Raji (cell line): ENCODE data around the gene PLEKHA7.

Experiments
- POLR2A ChIP-seq: IDR thresholded peaks from 2 replicates; pipeline ENCODE4 v1.6.1; 2011; ENCODE audit warnings: low read depth, low read length, control low read depth; ENCODE audit not compliant: insufficient read depth

Gene PLEKHA7

GRCh38 chr11:16867097-16867496 is 147.1 kb downstream of the PLEKHA7 start:
- no peak for TF ChIP-seq POLR2A

- no peak for TF ChIP-seq POLR2A
These were observed 150.8 kb downstream of the PLEKHA7 start for GRCh38 chr11:16863389-16863788.

GRCh38 chr11:16862726-16863125 is 151.5 kb downstream of the PLEKHA7 start:
- TF ChIP-seq POLR2A, result no peak

- no peak for TF ChIP-seq POLR2A
These were observed 152.4 kb downstream of the PLEKHA7 start for GRCh38 chr11:16861862-16862261.

GRCh38 chr11:16860617-16861016 is 153.6 kb downstream of the PLEKHA7 start:
- TF ChIP-seq POLR2A, result no peak

GRCh38 chr11:16859651-16860050 is 154.6 kb downstream of the PLEKHA7 start:
- no peak for TF ChIP-seq POLR2A

- TF ChIP-seq POLR2A, result no peak
These were observed 157.0 kb downstream of the PLEKHA7 start for GRCh38 chr11:16857186-16857585.

GRCh38 chr11:16856022-16856471 is 158.2 kb downstream of the PLEKHA7 start:
- TF ChIP-seq POLR2A, result no peak

- no peak for TF ChIP-seq POLR2A
These were observed 159.2 kb downstream of the PLEKHA7 start for GRCh38 chr11:16854979-16855378.

GRCh38 chr11:16853859-16854258 is 160.4 kb downstream of the PLEKHA7 start:
- no peak for TF ChIP-seq POLR2A

- no peak for TF ChIP-seq POLR2A
These were observed 160.9 kb downstream of the PLEKHA7 start for GRCh38 chr11:16853266-16853665.

GRCh38 chr11:16846305-16846704 is 167.9 kb downstream of the PLEKHA7 start:
- TF ChIP-seq POLR2A, result no peak

GRCh38 chr11:16844268-16844771 is 169.9 kb downstream of the PLEKHA7 start:
- TF ChIP-seq POLR2A, result no peak

GRCh38 chr11:16843294-16843693 is 170.9 kb downstream of the PLEKHA7 start:
- no peak for TF ChIP-seq POLR2A

GRCh38 chr11:16841984-16842383 is 172.2 kb downstream of the PLEKHA7 start:
- no peak for TF ChIP-seq POLR2A

- TF ChIP-seq POLR2A, result no peak
These were observed 172.7 kb downstream of the PLEKHA7 start for GRCh38 chr11:16841481-16841880.

GRCh38 chr11:16840951-16841350 is 173.3 kb downstream of the PLEKHA7 start:
- TF ChIP-seq POLR2A, result no peak

- TF ChIP-seq POLR2A, result no peak
These were observed 174.4 kb downstream of the PLEKHA7 start for GRCh38 chr11:16839821-16840220.

- no peak for TF ChIP-seq POLR2A
These were observed 179.8 kb downstream of the PLEKHA7 start for GRCh38 chr11:16834384-16834783.
